GM20431 (cell line): Measurements from ENCODE around the gene CD79A.

Experiments used
- in situ Hi-C: fragments of 300-500 bp; cut with MseI, MboI; formaldehyde crosslinking; loops from one replicate; pipeline ENCODE4 v1.15.0; 2020; ENCODE audit warnings: low sequenced_read_pairs; ENCODE audit not compliant: unreplicated experiment

CD79A gene

GRCh38 chr19:41876847-41877832 lies at the start of gene CD79A:
Gene CD79A (plus strand): TSS chr19:41877279. CDS start chr19:41877305, 26 bp downstream.
- in situ Hi-C loops, result no loop called here

GRCh38 chr19:41837981-41838708 lies 38.9 kb upstream of the CD79A start:
- in situ Hi-C loops, result no loop called here

- in situ Hi-C loops, result no loop called here
These were observed 37.9 kb upstream of the CD79A start for GRCh38 chr19:41839211-41839610.

- in situ Hi-C loops, result no loop called here
These were observed 33.7 kb upstream of the CD79A start for GRCh38 chr19:41843371-41843770.

GRCh38 chr19:41844601-41845000 lies 32.5 kb upstream of the CD79A start, which contains the start of gene LYPD4:
Gene LYPD4 (minus strand): TSS chr19:41844683. CDS start chr19:41839285, 5,398 bp downstream.
- in situ Hi-C loops, result no loop called here

GRCh38 chr19:41845001-41845050 lies 32.3 kb upstream of the CD79A start, which contains the start of gene DMRTC2:
Gene DMRTC2 (plus strand): TSS chr19:41845042. CDS start chr19:41847429, 2,387 bp downstream.
- in situ Hi-C loops, result no loop called here

- in situ Hi-C loops, result no loop called here
These were observed 32.0 kb upstream of the CD79A start for GRCh38 chr19:41845051-41845590.

- in situ Hi-C loops, result no loop called here
These were observed 29.6 kb upstream of the CD79A start for GRCh38 chr19:41847351-41848105.

- in situ Hi-C loops, result no loop called here
These were observed 28.4 kb upstream of the CD79A start for GRCh38 chr19:41848666-41849065.

- in situ Hi-C loops, result no loop called here
These were observed 28.0 kb upstream of the CD79A start for GRCh38 chr19:41849067-41849466.

GRCh38 chr19:41850381-41850780 lies 26.7 kb upstream of the CD79A start:
- in situ Hi-C loops, result no loop called here

- in situ Hi-C loops, result no loop called here
These were observed 25.6 kb upstream of the CD79A start for GRCh38 chr19:41851456-41851855.

GRCh38 chr19:41853344-41853743 lies 23.7 kb upstream of the CD79A start:
- in situ Hi-C loops, result no loop called here

- in situ Hi-C loops, result no loop called here
These were observed 23.3 kb upstream of the CD79A start for GRCh38 chr19:41853768-41854167.

- in situ Hi-C loops, result no loop called here
These were observed 17.9 kb upstream of the CD79A start for GRCh38 chr19:41859213-41859617.

- in situ Hi-C loops, result no loop called here
These were observed 17.3 kb upstream of the CD79A start, which contains the start of gene RPS19 for GRCh38 chr19:41859618-41860418. Gene RPS19 (plus strand): TSS chr19:41860255. CDS start chr19:41860775, 520 bp downstream.

GRCh38 chr19:41860419-41861115 lies 16.5 kb upstream of the CD79A start:
- in situ Hi-C loops, result no loop called here

- in situ Hi-C loops, result no loop called here
These were observed 15.8 kb upstream of the CD79A start for GRCh38 chr19:41861116-41861768.

- in situ Hi-C loops, result no loop called here
These were observed 15.2 kb upstream of the CD79A start for GRCh38 chr19:41861846-41862245.
